SW480 (cell line): ENCODE data around the gene NPHP4.
A peak's percentile ranks its signal among the peaks of the same experiment; 100 is the strongest.

Source experiments
- DNase-seq: peaks from one replicate; pipeline ENCODE4 v3.0.0-alpha.2; 2016; ENCODE audit warnings: low spot score

Gene NPHP4

DNA sequence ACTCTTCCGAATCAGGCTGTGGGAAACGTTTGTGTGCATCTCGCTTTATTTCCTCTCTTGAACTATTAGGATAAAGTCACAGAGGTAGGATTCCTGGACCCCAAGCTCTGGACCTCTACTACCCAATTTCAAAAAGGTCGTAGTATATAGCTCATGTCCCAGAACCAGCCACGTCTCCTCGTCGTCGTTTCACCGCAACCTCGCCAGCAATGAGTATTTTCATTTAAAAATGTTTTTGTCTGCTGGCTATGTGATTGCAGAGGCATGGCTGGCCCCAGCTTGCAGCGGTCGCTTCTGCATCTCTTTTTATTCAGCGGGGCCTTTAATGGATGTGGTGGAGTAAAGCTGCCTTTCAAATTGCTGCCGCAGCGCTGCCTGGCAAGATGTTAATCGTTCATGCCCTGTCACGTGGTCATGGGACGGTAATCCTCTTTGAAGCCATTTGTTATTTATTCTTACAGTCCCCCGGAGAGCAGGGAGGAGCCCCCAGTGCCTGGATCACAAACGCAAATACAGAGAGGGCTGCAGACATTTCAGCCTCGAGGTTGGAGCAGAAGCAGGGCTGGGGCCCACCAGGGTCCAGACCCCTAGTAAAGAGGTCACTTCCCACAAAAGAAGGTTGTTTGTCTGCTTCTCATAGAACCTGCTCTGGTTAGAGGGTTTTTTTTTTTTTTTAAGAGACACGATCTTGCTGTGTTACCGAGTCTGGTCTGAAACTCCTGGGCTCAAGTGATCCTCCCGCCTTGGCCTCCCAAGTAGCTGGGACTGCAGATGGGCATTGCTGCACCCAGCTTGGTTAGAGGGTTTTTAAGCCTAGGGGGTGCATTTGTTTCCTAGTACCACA is 11.6 kb upstream of the NPHP4 start:
- DNase-seq, result peak; percentile 71

DNA sequence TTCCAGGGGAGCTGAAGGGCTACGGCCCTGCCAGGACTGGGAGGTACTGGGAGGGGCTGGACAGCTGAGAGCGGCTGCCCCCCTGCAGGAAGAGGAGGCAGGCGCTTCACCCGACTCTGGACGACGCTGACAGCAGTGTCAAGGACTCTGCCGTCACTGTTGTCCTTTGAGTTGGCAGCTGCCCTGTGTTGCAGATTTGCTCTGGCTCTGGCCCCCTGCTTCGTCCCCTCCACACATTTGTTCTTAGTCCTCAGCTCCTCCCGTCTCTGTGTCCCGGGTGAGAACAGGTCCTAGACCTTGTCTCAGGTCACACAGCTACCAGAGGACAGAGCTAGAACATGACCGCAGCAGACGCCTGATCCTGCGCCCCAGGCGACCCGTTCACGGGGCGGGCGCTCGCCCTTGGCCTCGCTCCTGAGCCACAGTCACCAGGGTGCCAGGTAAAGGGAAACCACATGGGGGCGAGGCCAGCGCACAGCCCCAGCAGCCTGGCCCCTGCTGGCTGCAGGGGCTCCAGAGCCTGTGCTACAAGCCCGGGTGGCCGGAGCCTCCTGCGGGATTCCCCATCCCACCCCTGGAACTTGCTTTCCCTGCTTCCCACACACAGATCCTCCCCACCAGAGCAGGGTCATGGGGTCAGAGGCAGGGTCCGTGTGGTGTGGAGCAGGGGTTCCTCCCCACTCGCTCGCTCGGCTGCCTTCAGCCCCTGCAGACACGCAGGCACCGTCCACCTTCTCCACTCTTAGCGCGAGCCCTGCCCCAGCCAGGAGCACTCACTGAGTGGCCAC is 10.7 kb upstream of the NPHP4 start:
- no peak for DNase-seq

- peak; percentile 50 for DNase-seq
Observed at GRCh38 chr1:6001992-6002576, 9.9 kb upstream of the NPHP4 start.

DNA sequence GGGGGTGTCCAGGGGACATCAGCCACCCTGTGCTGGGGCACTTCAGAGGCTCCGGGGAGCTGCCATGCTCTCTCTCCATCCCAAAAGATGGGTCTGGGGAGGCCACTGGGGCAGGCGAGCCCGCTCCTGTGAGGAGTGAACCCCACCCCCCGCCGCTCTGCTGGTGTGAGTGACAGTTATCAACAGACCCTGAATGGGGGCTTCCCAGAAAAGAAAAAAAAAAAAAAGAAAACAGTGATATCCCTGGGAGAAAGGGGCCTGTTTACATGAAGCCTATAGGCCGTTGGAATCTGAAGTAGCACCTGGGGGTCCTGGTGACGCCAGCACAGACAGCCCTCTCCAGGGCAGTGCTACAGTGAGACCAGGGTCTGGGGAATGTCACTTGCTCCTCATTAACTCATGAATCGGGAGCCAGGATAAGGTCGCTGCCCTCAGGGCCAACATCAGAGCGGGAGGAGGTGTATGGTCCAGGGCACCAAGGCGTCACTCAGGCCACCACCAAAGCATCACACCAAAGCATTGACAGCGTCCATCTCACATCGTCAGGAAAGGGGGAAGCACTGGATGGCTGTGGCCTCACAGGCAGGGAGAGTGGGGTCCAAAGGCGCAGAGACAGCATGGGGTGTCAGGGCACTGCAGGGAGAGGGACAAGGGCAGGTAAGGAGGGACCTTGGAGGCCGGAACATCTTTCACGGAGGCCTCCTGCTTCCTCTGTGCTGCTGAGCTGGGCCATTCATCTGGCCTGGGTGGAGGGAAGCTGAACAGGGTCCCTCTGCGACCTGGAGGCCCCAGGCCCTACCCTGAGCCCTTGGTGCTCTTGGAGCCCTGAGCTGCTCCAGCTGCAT is 8.4 kb upstream of the NPHP4 start:
- DNase-seq, result no peak

GRCh38 chr1:5999711-6000443 is 7.7 kb upstream of the NPHP4 start:
- DNase-seq, result no peak

GRCh38 chr1:5998906-5999301 is 6.7 kb upstream of the NPHP4 start:
- DNase-seq, result no peak

- DNase-seq, result no peak
Observed at GRCh38 chr1:5998051-5998905, 6.1 kb upstream of the NPHP4 start.

DNA sequence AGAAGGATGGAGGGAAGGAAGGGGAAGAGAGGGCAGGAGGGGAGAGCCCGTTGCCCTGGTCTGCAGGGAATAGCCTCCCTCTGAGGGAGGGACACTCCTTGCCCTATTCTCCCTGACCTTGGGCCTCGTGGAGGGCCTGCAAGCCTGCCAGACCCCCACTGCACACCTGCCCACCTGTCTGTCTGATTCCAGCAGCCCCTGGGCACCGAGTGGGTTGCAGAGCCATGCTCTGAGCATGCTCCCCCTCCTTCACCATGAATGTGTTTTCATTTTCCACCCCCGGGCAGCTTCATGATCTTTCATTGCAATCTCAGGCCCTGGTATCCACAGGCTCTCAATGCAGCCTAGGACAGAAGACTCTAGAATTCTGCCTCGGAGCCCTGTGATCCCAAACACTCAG is 5.1 kb upstream of the NPHP4 start:
- no peak for DNase-seq

DNA sequence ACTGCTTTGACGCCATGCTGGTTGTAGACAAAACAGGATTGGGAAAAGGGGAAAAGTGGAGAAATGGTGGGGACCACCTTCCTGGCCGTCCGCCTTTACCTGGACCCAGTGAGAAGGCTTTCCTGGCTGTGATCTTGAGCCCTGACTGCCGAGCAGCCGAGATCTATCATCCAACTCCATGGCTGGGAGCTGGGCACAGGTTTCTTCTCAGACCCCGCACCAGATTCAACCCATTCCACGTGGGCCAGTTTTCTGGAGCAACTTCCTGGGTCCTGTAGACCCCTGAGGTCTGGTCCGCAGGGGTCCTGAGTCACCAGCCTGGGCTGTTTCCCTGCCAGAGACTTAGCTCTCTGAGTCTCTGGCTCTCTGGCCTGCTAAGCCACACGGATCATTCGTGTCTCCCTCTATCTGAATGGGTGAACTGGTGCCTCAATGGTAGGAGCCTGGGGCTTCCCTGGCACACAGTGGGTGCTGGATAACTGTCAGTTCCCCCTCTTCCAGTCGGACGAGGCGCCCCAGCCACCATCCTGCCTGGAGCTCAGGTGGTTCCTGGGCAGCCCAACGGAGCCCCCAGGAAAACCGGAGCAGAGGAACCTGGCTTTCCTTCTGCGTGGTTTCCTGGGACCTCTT is 4.5 kb upstream of the NPHP4 start:
- no peak for DNase-seq

DNA sequence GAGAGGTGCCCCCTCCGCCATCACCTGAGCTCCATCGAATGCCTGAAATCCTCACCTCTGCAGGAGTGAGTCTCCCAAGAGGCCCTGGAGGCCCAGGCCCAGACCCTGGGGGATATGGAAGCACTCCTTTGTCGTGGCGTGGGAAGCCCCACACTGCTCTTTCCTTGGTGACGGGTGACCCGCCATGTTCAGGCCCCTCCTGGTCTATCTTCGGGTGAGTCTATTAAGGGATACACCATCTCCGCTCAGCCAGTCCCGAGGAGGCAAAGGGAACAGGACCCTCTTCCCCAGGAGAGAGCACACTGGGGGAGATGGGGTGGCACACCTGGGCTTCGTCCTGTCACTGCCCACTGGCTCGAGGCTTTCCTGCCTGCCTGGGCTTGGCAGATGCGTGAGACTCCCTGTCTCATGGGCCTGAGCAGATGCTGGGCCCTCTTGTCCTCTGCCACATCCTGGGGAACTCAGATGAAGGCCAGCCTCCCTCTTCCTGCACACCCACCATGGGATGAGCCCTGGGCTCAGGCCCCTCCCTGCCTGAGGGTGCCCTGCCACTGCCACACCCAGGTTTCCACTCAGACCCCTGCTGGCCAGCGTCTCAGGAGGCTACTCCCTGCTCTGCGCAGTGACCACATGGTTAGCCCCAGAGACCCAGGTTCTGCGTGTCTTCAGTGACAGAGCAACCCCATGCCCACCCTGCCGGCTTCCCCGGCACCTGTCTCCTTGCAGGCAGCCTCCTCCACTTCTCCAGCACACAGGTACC is 3.8 kb upstream of the NPHP4 start:
- DNase-seq, result no peak

DNA sequence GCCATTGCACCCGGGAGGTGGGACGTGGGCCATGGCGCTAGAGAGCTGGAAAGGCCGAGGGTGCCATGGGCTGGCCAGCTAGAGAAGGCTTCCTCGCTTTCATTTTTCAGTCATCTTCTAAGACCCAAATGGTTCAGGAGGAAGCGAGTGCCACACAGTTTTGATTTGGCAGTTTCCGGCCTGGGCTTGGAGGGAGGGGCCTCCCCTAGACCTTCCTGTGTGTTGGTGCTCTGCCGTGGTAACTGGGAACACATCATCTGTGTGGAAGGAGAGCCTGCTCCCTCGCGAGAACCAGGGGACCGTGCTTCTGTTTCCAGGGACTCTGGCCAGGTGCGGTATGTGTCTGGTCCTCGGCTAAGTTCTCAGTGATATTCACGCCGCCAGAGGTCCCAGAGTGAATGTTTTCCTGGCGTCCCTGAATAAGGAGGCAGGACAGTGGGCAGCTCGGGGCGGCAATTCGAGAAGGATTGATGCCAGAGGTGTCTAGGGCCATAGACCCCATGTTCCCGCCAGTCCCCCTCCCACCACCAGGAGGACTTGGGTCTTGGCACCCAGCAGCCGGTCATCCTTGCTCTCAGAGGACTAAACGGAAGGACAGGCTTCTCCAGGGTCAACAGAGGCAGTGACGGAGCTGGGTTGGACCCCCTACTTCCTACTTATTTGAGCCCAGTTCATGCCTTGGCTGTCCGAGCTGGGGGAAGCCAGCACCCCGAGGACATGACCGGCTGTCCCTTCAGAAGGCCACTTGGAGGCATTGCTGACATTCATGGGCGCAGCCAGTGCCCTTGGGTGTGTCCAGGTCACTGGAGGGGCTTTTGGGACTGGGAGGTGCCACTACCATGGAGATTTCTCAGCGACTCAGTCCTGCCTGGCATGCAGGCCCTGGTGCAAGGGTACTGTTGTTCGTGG is 2.7 kb upstream of the NPHP4 start:
- DNase-seq, result no peak

GRCh38 chr1:5993556-5994491 is 1.6 kb upstream of the NPHP4 start:
- no peak for DNase-seq

DNA sequence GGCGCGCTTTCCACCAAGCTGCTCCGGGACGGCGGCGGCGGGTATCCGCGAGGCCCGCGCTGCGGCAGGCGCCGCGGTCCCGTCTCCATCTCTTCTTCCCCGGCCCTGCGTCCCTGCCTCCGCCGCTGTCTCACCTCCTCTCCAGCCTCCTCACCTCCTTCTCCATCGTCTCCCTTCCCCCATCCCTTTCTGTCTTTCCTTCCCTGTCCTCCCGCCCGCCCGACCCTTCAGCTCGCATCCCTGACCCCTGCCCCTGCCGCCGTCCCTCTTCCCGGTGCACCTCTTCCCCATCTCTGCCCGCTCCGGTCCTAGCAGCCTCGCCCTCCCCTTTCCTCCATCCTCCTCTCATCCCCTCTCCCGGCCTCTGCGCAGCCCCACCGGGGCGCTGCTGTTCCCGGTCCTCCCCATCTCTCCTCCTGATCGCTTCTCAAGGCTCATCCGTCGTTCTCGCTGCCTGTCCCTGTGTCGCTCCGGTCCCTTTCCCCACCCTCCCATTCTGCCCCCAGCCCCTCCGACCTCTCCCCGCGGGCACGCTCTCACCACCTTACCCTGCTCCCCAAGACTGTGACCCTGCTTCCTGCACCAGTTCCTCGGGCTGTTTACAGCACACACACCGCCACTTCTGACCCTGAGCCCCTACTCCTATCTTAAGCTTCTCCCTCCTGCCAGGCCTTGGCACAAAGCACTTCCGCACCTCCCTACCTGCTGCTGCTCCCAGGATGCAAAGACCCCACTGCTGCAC is 760 bp upstream of the NPHP4 start:
- peak; percentile 26 for DNase-seq

GRCh38 chr1:5991381-5992025 is 722 bp downstream of the NPHP4 start:
- no peak for DNase-seq

DNA sequence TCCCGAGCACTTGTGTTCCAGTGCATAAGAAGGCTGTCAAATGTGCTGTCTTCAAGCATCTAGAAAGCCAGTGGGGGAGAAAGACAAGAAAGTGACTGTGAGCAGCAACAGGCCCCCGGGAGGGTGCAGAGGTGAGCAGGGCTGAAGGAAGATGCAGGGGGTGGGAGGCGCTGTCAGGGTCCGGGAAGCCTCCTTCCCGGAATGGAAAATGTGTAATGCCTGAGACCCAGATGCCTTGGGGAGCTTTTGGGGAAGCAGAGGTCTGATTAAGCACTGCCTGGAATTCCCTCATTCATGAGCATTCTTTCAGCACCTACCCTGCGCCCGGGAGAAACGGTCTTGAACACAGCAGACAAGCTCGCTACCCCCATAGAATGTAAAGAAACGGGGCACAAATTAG is 1.3 kb downstream of the NPHP4 start:
- no peak for DNase-seq
